IMR-90 (cell line): ENCODE data around the gene PC. TPM values are rescaled to one million over a fixed set of nuclear protein-coding genes. Genes with fewer than 3 reads are reported as not detected.
A peak's percentile ranks its signal among the peaks of the same experiment; 100 is the strongest.

Experiments
- ATAC-seq: fragments of 200-7000 bp; cut with Tn5 transposase; 2 replicates; pipeline ENCODE4 v1.9.1; 2020; ENCODE audit warnings: low read depth, mild to moderate bottlenecking, moderate library complexity
- BruUV-seq: library from RNA; stranded (reverse); fragments of 400-500 nt; replicated peaks from 2 replicates; lab custom pipeline; 2021; lab: Mats Ljungman, UMichigan
- CTCF ChIA-PET: fragments of 300-600 bp; formaldehyde crosslinking; extraction: SDS; loops from one replicate; lab custom pipeline; 2021; ENCODE audit warnings: antibody characterized with exemption; lab: Yijun Ruan, JAX
- POLR2A ChIA-PET: fragments of 300-600 bp; sonication (Branson Sonifier 250); formaldehyde crosslinking; loops from one replicate; lab custom pipeline; 2022; ENCODE audit warnings: antibody characterized with exemption; ENCODE audit not compliant: unreplicated experiment; lab: Charles Lee
- DNase-seq: peaks from one replicate; pipeline ENCODE4 v3.0.0; 2013
- H2AFZ ChIP-seq: replicated peaks from 2 replicates; pipeline ENCODE3; 2013; ENCODE audit warnings: low read length, mild to moderate bottlenecking; ENCODE audit not compliant: poor library complexity
- H2AK5ac ChIP-seq: 2 replicates; pipeline ENCODE4 v1.6.1; 2013; ENCODE audit warnings: low read depth, low read length, inconsistent platforms
- H2AK9ac ChIP-seq: replicated peaks from 2 replicates; pipeline ENCODE3; 2013; ENCODE audit warnings: mild to moderate bottlenecking, low read depth, low read length, moderate library complexity; ENCODE audit not compliant: poor library complexity
- H2BK120ac ChIP-seq: 2 replicates; pipeline ENCODE4 v1.6.1; 2013; ENCODE audit warnings: low read depth, low read length, inconsistent platforms
- H2BK15ac ChIP-seq: 3 replicates; pipeline ENCODE4 v1.6.1; 2013; ENCODE audit warnings: low read depth, low read length, inconsistent platforms
- H2BK20ac ChIP-seq: 2 replicates; pipeline ENCODE4 v1.6.1; 2013; ENCODE audit warnings: low read depth, mild to moderate bottlenecking, inconsistent platforms, low read length, moderate library complexity
- H2BK5ac ChIP-seq: 2 replicates; pipeline ENCODE4 v1.6.1; 2013; ENCODE audit warnings: mild to moderate bottlenecking, low read depth, low read length, inconsistent platforms; ENCODE audit not compliant: poor library complexity, severe bottlenecking
- H3K14ac ChIP-seq: replicated peaks from 2 replicates; pipeline ENCODE4 v1.6.1; 2013; ENCODE audit warnings: low read depth, low read length, inconsistent platforms
- H3K18ac ChIP-seq: 2 replicates; pipeline ENCODE4 v1.6.1; 2013; ENCODE audit warnings: low read depth, low read length, control low read depth
- H3K23ac ChIP-seq: 2 replicates; pipeline ENCODE4 v1.6.1; 2013; ENCODE audit warnings: low read depth, low read length, inconsistent platforms
- H3K27ac ChIP-seq: 2 replicates; pipeline ENCODE4 v1.5.1; 2013; ENCODE audit warnings: mild to moderate bottlenecking, control low read depth, low read length; ENCODE audit not compliant: insufficient read depth
- H3K27me3 ChIP-seq: 2 replicates; pipeline ENCODE4 v1.6.1; 2013; ENCODE audit warnings: low read length; ENCODE audit not compliant: control insufficient read depth, insufficient read depth
- H3K36me3 ChIP-seq: 2 replicates; pipeline ENCODE4 v1.6.1; 2013; ENCODE audit warnings: low read length, mixed read lengths; ENCODE audit not compliant: control insufficient read depth, insufficient read depth
- H3K4ac ChIP-seq: 2 replicates; pipeline ENCODE4 v1.6.1; 2013; ENCODE audit warnings: low read depth, low read length, inconsistent platforms
- H3K4me1 ChIP-seq: 2 replicates; pipeline ENCODE4 v1.6.1; 2013; ENCODE audit warnings: low read length, mixed read lengths; ENCODE audit not compliant: control insufficient read depth, insufficient read depth
- H3K4me2 ChIP-seq: 2 replicates; pipeline ENCODE4 v1.6.1; 2013; ENCODE audit warnings: low read depth, mild to moderate bottlenecking, control low read depth, low read length, moderate library complexity
- H3K4me3 ChIP-seq: 2 replicates; pipeline ENCODE4 v1.5.1; 2013; ENCODE audit warnings: low read depth, mild to moderate bottlenecking, control low read depth, low read length, moderate library complexity; ENCODE audit not compliant: insufficient read depth
- H3K56ac ChIP-seq: 2 replicates; pipeline ENCODE4 v1.6.1; 2013; ENCODE audit warnings: low read length, inconsistent platforms; ENCODE audit not compliant: insufficient read depth; ENCODE audit errors: extremely low read depth
- H3K79me1 ChIP-seq, 2 experiments: 2 replicates each; pipeline ENCODE4 v1.6.1; 2013; ENCODE audit warnings: low read length in 2 of 2, inconsistent platforms in 1 of 2, low read depth in 1 of 2
- H3K9ac ChIP-seq: 2 replicates; pipeline ENCODE4 v1.6.1; 2013; ENCODE audit warnings: low read depth, low read length, control low read depth
- H3K9me1 ChIP-seq: 2 replicates; pipeline ENCODE4 v1.6.1; 2013; ENCODE audit warnings: low read length, inconsistent platforms; ENCODE audit not compliant: insufficient read depth
- H3K9me3 ChIP-seq: 2 replicates; pipeline ENCODE4 v1.6.1; 2013; ENCODE audit warnings: low read length; ENCODE audit not compliant: control insufficient read depth, insufficient read depth
- H4K20me1 ChIP-seq: 2 replicates; pipeline ENCODE4 v1.6.1; 2013; ENCODE audit warnings: low read length, inconsistent platforms; ENCODE audit not compliant: insufficient read depth
- H4K5ac ChIP-seq: 2 replicates; pipeline ENCODE4 v1.6.1; 2013; ENCODE audit warnings: mild to moderate bottlenecking, low read depth, low read length, control low read depth
- H4K8ac ChIP-seq, 2 experiments: 2 replicates each; pipeline ENCODE4 v1.6.1; 2013; ENCODE audit warnings: low read depth in 2 of 2, low read length in 2 of 2, control low read depth in 1 of 2, inconsistent platforms in 1 of 2
- H4K91ac ChIP-seq: 2 replicates; pipeline ENCODE4 v1.6.1; 2013; ENCODE audit warnings: low read depth, low read length, inconsistent platforms; ENCODE audit not compliant: insufficient read depth
- BHLHE40 ChIP-seq: fragments of 150-350 bp; IDR thresholded peaks from 2 replicates; pipeline ENCODE4 v1.6.1; 2016; ENCODE audit warnings: mild to moderate bottlenecking, low read depth, low read length
- MAFK ChIP-seq: IDR thresholded peaks from 2 replicates; pipeline ENCODE4 v1.6.1; 2012; ENCODE audit warnings: low read depth, low read length, improper control_type of control experiment
- MAZ ChIP-seq: IDR thresholded peaks from 2 replicates; pipeline ENCODE4 v1.6.1; 2012; ENCODE audit warnings: low read depth, mild to moderate bottlenecking, low read length, improper control_type of control experiment, moderate library complexity, borderline replicate concordance
- MXI1 ChIP-seq: IDR thresholded peaks from 2 replicates; pipeline ENCODE4 v1.6.1; 2012; ENCODE audit warnings: low read depth, mild to moderate bottlenecking, low read length, moderate library complexity, borderline replicate concordance
- NFE2L2 ChIP-seq: fragments of 150-350 bp; IDR thresholded peaks from 2 replicates; pipeline ENCODE4 v1.6.1; 2016; ENCODE audit warnings: low read depth, mild to moderate bottlenecking, low read length
- RCOR1 ChIP-seq: IDR thresholded peaks from 2 replicates; pipeline ENCODE4 v1.6.1; 2012; ENCODE audit warnings: mild to moderate bottlenecking, low read length, improper control_type of control experiment; ENCODE audit not compliant: insufficient replicate concordance
- WGBS, 2 experiments: methylation state at CpG; one replicate each; pipeline versions ENCODE4 v1.1.5 to v1.1.7; 2013; ENCODE audit warnings: missing lambda C conversion rate in 2 of 2; ENCODE audit not compliant: insufficient read length in 1 of 2; ENCODE audit errors: extremely low coverage in 2 of 2; 5-methylcytosine and 5-hydroxymethylcytosine counted together
- dilution Hi-C: fragments of 300-500 bp; cut with HindIII; formaldehyde crosslinking; loops from one replicate; pipeline ENCODE4 v1.14.3; 2018; ENCODE audit warnings: low sequenced_read_pairs; ENCODE audit not compliant: unreplicated experiment
- in situ Hi-C: fragments of 300-500 bp; cut with MboI; formaldehyde crosslinking; loops from 3 replicates; pipeline ENCODE4 v1.14.3; 2019; ENCODE audit warnings: low sequenced_read_pairs, inconsistent platforms, mixed read lengths
- intact Hi-C: fragments of 100-400 bp; cut with micrococcal nuclease; formaldehyde crosslinking; loops from 2 replicates; pipeline ENCODE4 v1.10.0; 2022
- polyA plus RNA-seq, 3 experiments: library from polyadenylated mRNA; depleted of rRNA; stranded (reverse); fragments of >200 nt; gene quantifications; 2 replicates each; pipeline ENCODE4 v1.2.3, GENCODE V29; 2012; ENCODE audit warnings: low replicate concordance in 1 of 3
- total RNA-seq: library from RNA; depleted of rRNA; stranded (reverse); fragments of >200 nt; gene quantifications from 2 replicates; pipeline ENCODE4 v1.2.3, GENCODE V29; 2012
- TF ChIP-seq, protein P1 (sequence below): conservative IDR thresholded peaks from 2 replicates; pipeline ENCODE4 v1.5.1; 2012; ENCODE audit warnings: mild to moderate bottlenecking, low read depth, low read length, improper control_type of control experiment
- TF ChIP-seq, protein P2 (sequence below): fragments of 150-350 bp; IDR thresholded peaks from 2 replicates; pipeline ENCODE4 v1.6.1; 2017; ENCODE audit warnings: mild to moderate bottlenecking, antibody characterized with exemption, low read length, low read depth

The PC gene
- total and polyA plus RNA-seq, 2 of the 4 experiments (the other 2 are of a cell fraction): 13.6 to 15.7 TPM

- no peak for ATAC-seq
- peak overlapping the region; percentile 97 for H3K27ac ChIP-seq
- intact Hi-C loops (loop anchor here (5.0 kb wide), 2 partner anchors 130 to 190 kb away; no protein-coding TSS in a partner anchor), dilution Hi-C loops (no loop called here), in situ Hi-C loops (no loop called here)
- peaks cover 6% of the 10 kb centered on the region for H3K4me1 ChIP-seq
- peak overlapping the region; percentile 97 for H3K4ac ChIP-seq
- WGBS, 2 experiments: 0% methylated on average over 2 of the region's 11 CpGs; no CpG with 5 or more reads in 1 of the 2 experiments
- H3K23ac ChIP-seq: peak overlapping the region; percentile 74; the same call in 1 of the 2 replicates
- peaks cover 28% of the 10 kb centered on the region for H3K36me3 ChIP-seq
- H4K8ac ChIP-seq: peak overlapping the region; percentile 92 to 97; a peak in 3 of 4 replicates
- peak overlapping the region; percentile 95 for H2AK5ac ChIP-seq
- TF ChIP-seq MAZ (no peak), RCOR1 (no peak), MXI1 (no peak), BHLHE40 (no peak), NFE2L2 (no peak), MAFK (no peak)
- TF ChIP-seq, protein P1, sequence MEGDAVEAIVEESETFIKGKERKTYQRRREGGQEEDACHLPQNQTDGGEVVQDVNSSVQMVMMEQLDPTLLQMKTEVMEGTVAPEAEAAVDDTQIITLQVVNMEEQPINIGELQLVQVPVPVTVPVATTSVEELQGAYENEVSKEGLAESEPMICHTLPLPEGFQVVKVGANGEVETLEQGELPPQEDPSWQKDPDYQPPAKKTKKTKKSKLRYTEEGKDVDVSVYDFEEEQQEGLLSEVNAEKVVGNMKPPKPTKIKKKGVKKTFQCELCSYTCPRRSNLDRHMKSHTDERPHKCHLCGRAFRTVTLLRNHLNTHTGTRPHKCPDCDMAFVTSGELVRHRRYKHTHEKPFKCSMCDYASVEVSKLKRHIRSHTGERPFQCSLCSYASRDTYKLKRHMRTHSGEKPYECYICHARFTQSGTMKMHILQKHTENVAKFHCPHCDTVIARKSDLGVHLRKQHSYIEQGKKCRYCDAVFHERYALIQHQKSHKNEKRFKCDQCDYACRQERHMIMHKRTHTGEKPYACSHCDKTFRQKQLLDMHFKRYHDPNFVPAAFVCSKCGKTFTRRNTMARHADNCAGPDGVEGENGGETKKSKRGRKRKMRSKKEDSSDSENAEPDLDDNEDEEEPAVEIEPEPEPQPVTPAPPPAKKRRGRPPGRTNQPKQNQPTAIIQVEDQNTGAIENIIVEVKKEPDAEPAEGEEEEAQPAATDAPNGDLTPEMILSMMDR: no peak
- TF ChIP-seq, protein P2, sequence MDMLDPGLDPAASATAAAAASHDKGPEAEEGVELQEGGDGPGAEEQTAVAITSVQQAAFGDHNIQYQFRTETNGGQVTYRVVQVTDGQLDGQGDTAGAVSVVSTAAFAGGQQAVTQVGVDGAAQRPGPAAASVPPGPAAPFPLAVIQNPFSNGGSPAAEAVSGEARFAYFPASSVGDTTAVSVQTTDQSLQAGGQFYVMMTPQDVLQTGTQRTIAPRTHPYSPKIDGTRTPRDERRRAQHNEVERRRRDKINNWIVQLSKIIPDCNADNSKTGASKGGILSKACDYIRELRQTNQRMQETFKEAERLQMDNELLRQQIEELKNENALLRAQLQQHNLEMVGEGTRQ: no peak
- POLR2A ChIA-PET: interaction anchor here (0.7 kb wide), 1 partner anchor 9 kb away, joined by 15 read pairs; no protein-coding TSS in a partner anchor
- CTCF ChIA-PET: interaction anchor here (1.1 to 1.4 kb wide), 3 partner anchors 40 to 134 kb away, joined by 3 read pairs; no protein-coding TSS in a partner anchor
- peak overlapping the region; percentile 95 for H3K14ac ChIP-seq
- H3K9ac ChIP-seq: peak overlapping the region; percentile 96
- H4K91ac ChIP-seq: peak overlapping the region; percentile 90
- H4K5ac ChIP-seq: peak overlapping the region; percentile 20
- H3K4me3 ChIP-seq: peak overlapping the region; percentile 81
- H4K20me1 ChIP-seq: peaks cover 17% of the 10 kb centered on the region; the same call in 1 of the 2 replicates
- H3K18ac ChIP-seq: no peak overlapping the region
- peaks cover 38 to 77% of the 10 kb centered on the region in 2 experiments for H3K79me1 ChIP-seq
- no peak overlapping the region for H2BK20ac ChIP-seq
- DNase-seq: no peak
- H3K27me3 ChIP-seq: no peaks in the 10 kb centered on the region
- H2BK120ac ChIP-seq: peak overlapping the region; percentile 3; the same call in 1 of the 2 replicates
- peak overlapping the region; percentile 100 for H2AK9ac ChIP-seq
- peak overlapping the region; percentile 84 for H3K4me2 ChIP-seq
- H2BK5ac ChIP-seq: peak overlapping the region; percentile 89
- no TSS peak for BruUV-seq
- peak overlapping the region; percentile 92 for H2AFZ ChIP-seq
- H3K9me3 ChIP-seq: no peaks in the 10 kb centered on the region
- peak overlapping the region; percentile 78; the same call in 1 of the 2 replicates for H3K56ac ChIP-seq
- H2BK15ac ChIP-seq: no peak overlapping the region
- H3K9me1 ChIP-seq: no peaks in the 10 kb centered on the region; the same call in 1 of the 2 replicates
Observed at GRCh38 chr11:66842501-66842895, 115.7 kb downstream of the PC start.
